A549 (cell line): Measurements from ENCODE around the gene SHLD1. TPM values are rescaled to one million over a fixed set of nuclear protein-coding genes. Genes with fewer than 3 reads are reported as not detected.

Source experiments
- ATAC-seq, 2 experiments: fragments of 200-7000 bp in 1 of 2; fragments of >200 bp in 1 of 2; cut with Nextera tagmentation in 1 of 2; cut with Tn5 transposase in 1 of 2; 3 replicates each; pipeline versions ENCODE4 v1.8.0 to v1.9.1; 2018 to 2020; ENCODE audit warnings: mild to moderate bottlenecking in 1 of 2, moderate library complexity in 1 of 2
- CTCF ChIA-PET: fragments of 300-600 bp; sonication (Branson Sonifier 250); formaldehyde crosslinking; extraction: SDS; loops from one replicate; lab custom pipeline; 2021; ENCODE audit warnings: antibody characterized with exemption, inconsistent platforms; lab: Yijun Ruan, JAX
- POLR2A ChIA-PET: fragments of 350-600 bp; formaldehyde crosslinking; extraction: SDS; loops from one replicate; lab custom pipeline; 2021; ENCODE audit warnings: antibody characterized with exemption, inconsistent platforms; lab: Yijun Ruan, JAX
- DNase-seq, 2 experiments: peaks; one replicate each; pipeline versions ENCODE4 v3.0.0 to v3.0.0-alpha.2; 2011 to 2016; ENCODE audit warnings: low read depth in 1 of 2, low spot score in 1 of 2
- FAIRE-seq: peaks from 2 replicates; lab custom pipeline; 2011; peaks lifted over from hg19 to GRCh38; lab: Jason Lieb, UNC
- H3K27ac ChIP-seq, 2 experiments: fragments of >200 bp; sonication (Bioruptor Twin); formaldehyde crosslinking; 3 replicates each; pipeline ENCODE4 v1.5.1; 2016 to 2017
- H3K4me1 ChIP-seq: fragments of >200 bp; sonication (Bioruptor Twin); formaldehyde crosslinking; 3 replicates; pipeline ENCODE4 v1.6.1; 2016
- H3K4me2 ChIP-seq: fragments of >200 bp; sonication (Bioruptor Twin); formaldehyde crosslinking; 3 replicates; pipeline ENCODE4 v1.6.1; 2016
- H3K4me3 ChIP-seq: fragments of >200 bp; sonication (Bioruptor Twin); formaldehyde crosslinking; 3 replicates; pipeline ENCODE4 v1.5.1; 2016
- H3K9me3 ChIP-seq: fragments of >200 bp; sonication (Bioruptor Twin); formaldehyde crosslinking; 3 replicates; pipeline ENCODE4 v1.6.1; 2016
- EP300 ChIP-seq, 2 experiments: fragments of >200 bp; sonication (Bioruptor Twin); formaldehyde crosslinking; IDR thresholded peaks; 2 replicates in 1 of 2; 3 replicates in 1 of 2; pipeline ENCODE4 v1.6.1; 2016 to 2017
- FOSB ChIP-seq: fragments of 250-450 bp; sonication (Bioruptor Pico); IDR thresholded peaks from 2 replicates; pipeline ENCODE4 v1.5.0; 2020; ENCODE audit warnings: mild to moderate bottlenecking, moderate library complexity
- HOXB13 ChIP-seq: fragments of 250-450 bp; sonication (Bioruptor Pico); IDR thresholded peaks from 2 replicates; pipeline ENCODE4 v1.5.0; 2020; ENCODE audit warnings: low read depth, mild to moderate bottlenecking, moderate library complexity
- HOXB5 ChIP-seq: fragments of 250-450 bp; sonication (Bioruptor Pico); IDR thresholded peaks from 2 replicates; pipeline ENCODE4 v1.5.0; 2020; ENCODE audit warnings: mild to moderate bottlenecking, moderate library complexity
- JUNB ChIP-seq: fragments of >200 bp; sonication (Bioruptor Twin); formaldehyde crosslinking; IDR thresholded peaks from 2 replicates; pipeline ENCODE4 v1.6.1; 2016
- MAFK ChIP-seq: fragments of 450-650 bp; IDR thresholded peaks from 2 replicates; pipeline ENCODE4 v1.6.1; 2014; ENCODE audit not compliant: partially characterized antibody
- MYC ChIP-seq: IDR thresholded peaks from 2 replicates; pipeline ENCODE4 v1.6.1; 2012; ENCODE audit warnings: mild to moderate bottlenecking, inconsistent platforms, low read length, improper control_type of control experiment, borderline replicate concordance
- NFE2L2 ChIP-seq: fragments of 150-350 bp; conservative IDR thresholded peaks from 2 replicates; pipeline ENCODE4 v1.6.1; 2014; ENCODE audit warnings: low read length
- NR3C1 ChIP-seq: fragments of >200 bp; sonication (Bioruptor Twin); formaldehyde crosslinking; IDR thresholded peaks from 3 replicates; pipeline ENCODE4 v1.6.1; 2017
- PBX3 ChIP-seq: IDR thresholded peaks from 2 replicates; pipeline ENCODE4 v1.6.1; 2012
- POLR2A ChIP-seq: IDR thresholded peaks from 2 replicates; pipeline ENCODE4 v1.6.1; 2012; ENCODE audit warnings: mild to moderate bottlenecking, low read length
- SREBF2 ChIP-seq: fragments of 450-650 bp; IDR thresholded peaks from 2 replicates; pipeline ENCODE4 v1.6.1; 2014; ENCODE audit warnings: mild to moderate bottlenecking, moderate library complexity
- ZC3H11A ChIP-seq: fragments of 450-650 bp; IDR thresholded peaks from 2 replicates; pipeline ENCODE4 v1.6.1; 2014; ENCODE audit warnings: antibody characterized with exemption, mild to moderate bottlenecking
- WGBS: methylation state at CpG from one replicate; pipeline ENCODE4 v1.1.6; 2017; ENCODE audit errors: missing lambda C conversion rate; 5-methylcytosine and 5-hydroxymethylcytosine counted together
- polyA plus RNA-seq, 4 experiments: library from polyadenylated mRNA; depleted of rRNA in 3 of 4; stranded (reverse); fragments of >200 nt; fragmentation: RNase III in 1 of 4; extraction: RNeasy Plus Mini Kit Qiagen cat#74134 plus additional on column Dnase treatment in 1 of 4; gene quantifications; 2 replicates in 3 of 4; 3 replicates in 1 of 4; pipeline ENCODE4 v1.2.3, GENCODE V29; 2011 to 2017
- TF ChIP-seq, protein P1 (sequence below): fragments of >200 bp; sonication (Bioruptor Twin); formaldehyde crosslinking; IDR thresholded peaks from 3 replicates; pipeline ENCODE4 v1.6.1; 2016

Gene SHLD1
- polyA plus RNA-seq, 2 of the 4 experiments (the other 2 are of a cell fraction), result 6.5 to 18.4 TPM

DNA sequence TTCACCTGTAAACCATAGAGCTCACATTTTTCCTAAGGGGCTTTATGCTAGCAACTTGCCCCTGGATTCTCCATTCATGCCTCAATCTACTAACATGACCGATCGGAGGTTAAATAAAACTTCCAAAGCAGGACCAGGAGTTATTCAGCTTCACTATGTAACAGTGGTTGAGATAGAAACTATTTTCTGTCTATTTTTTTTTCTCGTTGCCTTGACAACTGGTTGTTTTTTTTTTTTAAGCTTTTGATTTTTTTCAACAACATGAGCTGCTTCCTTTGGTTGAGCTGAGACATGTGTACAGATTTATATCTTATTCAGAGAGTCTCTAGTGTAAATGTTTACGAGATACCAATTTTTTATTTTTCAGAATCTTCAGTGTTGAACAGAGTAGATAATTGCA lies 85.7 kb downstream of the SHLD1 start:
- Histone ChIP-seq H3K4me3 (no peak overlapping the region), H3K9me3 (no peaks in the 10 kb centered on the region), H3K4me2 (peak overlapping the region; percentile 71), H3K27ac (peak overlapping the region; percentile 6 to 60; a peak in 4 of 6 replicates), H3K4me1 (peaks cover 23% of the 10 kb centered on the region)
- DNase-seq (no peak), FAIRE-seq (peak; percentile 43), ATAC-seq (peak; percentile 16 to 58; a peak in 3 of 6 replicates)
- CTCF ChIA-PET, result interaction anchor here (0.6 to 3.9 kb wide), 7 partner anchors 9 to 307 kb away, joined by 3 to 14 read pairs (median 4); no protein-coding TSS in a partner anchor
- TF ChIP-seq HOXB13 (CRISPR knock-in tag) (no peak), NR3C1 (no peak), POLR2A (no peak)
- WGBS, result 72% methylated on average over 4 of the region's 4 CpGs
- POLR2A ChIA-PET, result interaction anchor here (1.3 kb wide), 1 partner anchor 8 kb away, joined by 8 read pairs; no protein-coding TSS in a partner anchor

DNA sequence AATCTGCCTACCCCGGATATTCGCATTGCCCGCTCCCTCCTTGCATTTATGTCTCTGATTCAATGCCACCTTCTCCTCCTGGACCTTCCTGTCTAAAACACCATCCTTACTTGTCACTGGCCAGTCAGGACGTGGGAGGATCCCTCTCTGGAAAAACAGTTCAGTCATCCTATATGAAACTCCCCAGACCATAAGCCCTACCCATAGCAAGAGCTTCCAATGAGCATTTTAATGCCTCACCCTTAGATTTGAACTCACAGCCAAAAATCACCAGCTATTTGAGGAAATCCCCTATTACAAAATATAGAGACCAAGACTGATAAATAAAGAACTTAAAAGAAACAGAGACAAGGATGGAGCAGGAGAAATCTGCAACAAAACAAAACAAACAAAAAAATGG lies 86.4 kb downstream of the SHLD1 start:
- Histone ChIP-seq H3K4me3 (no peak overlapping the region), H3K4me1 (peaks cover 23% of the 10 kb centered on the region), H3K4me2 (peak overlapping the region; percentile 71; the same call in 2 of the 3 replicates), H3K27ac (peak overlapping the region in 1 of 2 experiments; percentile 60; a peak in 4 of 6 replicates)
- no peak for DNase-seq
- POLR2A ChIA-PET, result interaction anchor here (1.3 kb wide), 1 partner anchor 8 kb away, joined by 8 read pairs; no protein-coding TSS in a partner anchor
- ATAC-seq, result peak in 1 of 2 experiments; percentile 16; a peak in 1 of 6 replicates
- TF ChIP-seq ZC3H11A, result no peak
- TF ChIP-seq PBX3, result no peak
- no peak for TF ChIP-seq NR3C1
- no peak for TF ChIP-seq MYC
- TF ChIP-seq, protein P1, sequence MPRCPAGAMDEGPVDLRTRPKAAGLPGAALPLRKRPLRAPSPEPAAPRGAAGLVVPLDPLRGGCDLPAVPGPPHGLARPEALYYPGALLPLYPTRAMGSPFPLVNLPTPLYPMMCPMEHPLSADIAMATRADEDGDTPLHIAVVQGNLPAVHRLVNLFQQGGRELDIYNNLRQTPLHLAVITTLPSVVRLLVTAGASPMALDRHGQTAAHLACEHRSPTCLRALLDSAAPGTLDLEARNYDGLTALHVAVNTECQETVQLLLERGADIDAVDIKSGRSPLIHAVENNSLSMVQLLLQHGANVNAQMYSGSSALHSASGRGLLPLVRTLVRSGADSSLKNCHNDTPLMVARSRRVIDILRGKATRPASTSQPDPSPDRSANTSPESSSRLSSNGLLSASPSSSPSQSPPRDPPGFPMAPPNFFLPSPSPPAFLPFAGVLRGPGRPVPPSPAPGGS, result no peak
- TF ChIP-seq, all 56 proteins: peak for 0
- no peaks in the 10 kb centered on the region for H3K9me3 ChIP-seq
- CTCF ChIA-PET, result interaction anchor here (1.1 to 3.9 kb wide), 4 partner anchors 8 to 48 kb away, joined by 3 to 14 read pairs (median 5); no protein-coding TSS in a partner anchor
- no peak for FAIRE-seq
- 85% methylated on average over 4 of the region's 4 CpGs for WGBS

- Histone ChIP-seq H3K27ac (no peak overlapping the region), H3K4me2 (no peak overlapping the region), H3K4me1 (peaks cover 39% of the 10 kb centered on the region)
- peak; percentile 49 for FAIRE-seq
- POLR2A ChIA-PET, result no interaction called here
- DNase-seq, result no peak
- no peak for ATAC-seq
- WGBS, result 87% methylated on average over 5 of the region's 5 CpGs
- TF ChIP-seq FOSB (CRISPR knock-in tag), result no peak
- TF ChIP-seq, all 56 proteins: peak for 0
- peaks cover 11% of the 10 kb centered on the region; the same call in 2 of the 3 replicates for H3K9me3 ChIP-seq
- H3K4me3 ChIP-seq, result no peak overlapping the region
- CTCF ChIA-PET, result interaction anchor here (0.7 to 1.0 kb wide), 2 partner anchors 19 to 53 kb away, joined by 3 read pairs; no protein-coding TSS in a partner anchor
Observed at GRCh38 chr20:5840411-5841002, 90.3 kb downstream of the SHLD1 start.

- Histone ChIP-seq H3K4me1 (peaks cover 39% of the 10 kb centered on the region), H3K4me3 (no peak overlapping the region), H3K4me2 (no peak overlapping the region), H3K9me3 (peaks cover 11% of the 10 kb centered on the region; the same call in 2 of the 3 replicates), H3K27ac (no peak overlapping the region)
- POLR2A ChIA-PET, result no interaction called here
- no peak for FAIRE-seq
- CTCF ChIA-PET, result no interaction called here
- DNase-seq, result no peak
- 91% methylated on average over 1 of the region's 1 CpG for WGBS
- TF ChIP-seq HOXB5 (CRISPR knock-in tag) (no peak), EP300 (IDR thresholded peaks at IDR 0.05) (no peak), SREBF2 (no peak), MAFK (no peak), NFE2L2 (no peak), JUNB (no peak)
- TF ChIP-seq, protein P1, result no peak
- no peak for ATAC-seq
Observed at GRCh38 chr20:5841522-5841921, 91.3 kb downstream of the SHLD1 start.
